GM12878 (cell line): ENCODE results near the gene SLC44A3. TPM values are rescaled to one million over a fixed set of nuclear protein-coding genes. Genes with fewer than 3 reads are reported as not detected.

Experiments
- ATAC-seq: fragments of 200-7000 bp; cut with Tn5 transposase; 3 replicates; pipeline ENCODE4 v1.9.1; 2020; ENCODE audit warnings: mild to moderate bottlenecking, moderate library complexity
- BruUV-seq: library from RNA; stranded (reverse); fragments of 400-500 nt; replicated peaks from 2 replicates; lab custom pipeline; 2021; lab: Mats Ljungman, UMichigan
- CTCF ChIA-PET: fragments of 300-600 bp; sonication (Branson Sonifier 250); formaldehyde crosslinking; extraction: SDS; loops from one replicate; lab custom pipeline; 2021; ENCODE audit warnings: inconsistent platforms; lab: Yijun Ruan, JAX
- POLR2A ChIA-PET: fragments of 350-600 bp; formaldehyde crosslinking; extraction: SDS; loops from one replicate; lab custom pipeline; 2021; ENCODE audit warnings: inconsistent platforms; lab: Charles Lee
- RAD21 ChIA-PET: fragments of 300-600 bp; sonication (Branson Sonifier 250); formaldehyde crosslinking; loops from one replicate; lab custom pipeline; 2023; ENCODE audit warnings: antibody characterized with exemption; ENCODE audit not compliant: unreplicated experiment; lab: Charles Lee
- SMC1A ChIA-PET: fragments of 300-600 bp; sonication (Branson Sonifier 250); formaldehyde crosslinking; loops from one replicate; lab custom pipeline; 2023; ENCODE audit not compliant: unreplicated experiment, uncharacterized antibody; lab: Charles Lee
- DNase-seq: peaks from one replicate; pipeline ENCODE4 v3.0.0-alpha.2; 2011; ENCODE audit warnings: low read depth, low spot score
- FAIRE-seq: peaks from 3 replicates; lab custom pipeline; 2011; peaks lifted over from hg19 to GRCh38; lab: Jason Lieb, UNC
- H2AFZ ChIP-seq: 2 replicates; pipeline ENCODE4 v1.6.0; 2011; ENCODE audit warnings: low read depth, low read length, control low read depth; ENCODE audit not compliant: control insufficient read depth
- H3K27ac ChIP-seq: 2 replicates; pipeline ENCODE4 v1.5.1; 2011; ENCODE audit warnings: control low read depth; ENCODE audit not compliant: control insufficient read depth, insufficient read depth
- H3K27me3 ChIP-seq, 2 experiments: replicated peaks in 1 of 2; 2 replicates each; pipeline versions ENCODE4 v1.6.0 to v1.6.1; 2011; ENCODE audit warnings: low read length in 1 of 2; ENCODE audit not compliant: control insufficient read depth in 2 of 2, insufficient read depth in 2 of 2
- H3K36me3 ChIP-seq, 2 experiments: 2 replicates each; pipeline ENCODE4 v1.5.1; 2011; ENCODE audit warnings: low read length in 1 of 2; ENCODE audit not compliant: control insufficient read depth in 2 of 2, insufficient read depth in 2 of 2
- H3K4me1 ChIP-seq: 2 replicates; pipeline ENCODE4 v1.6.1; 2011; ENCODE audit warnings: mild to moderate bottlenecking, low read length, moderate library complexity, mixed read lengths; ENCODE audit not compliant: control insufficient read depth, insufficient read depth
- H3K4me2 ChIP-seq: 2 replicates; pipeline ENCODE4 v1.6.0; 2011; ENCODE audit warnings: control low read depth; ENCODE audit not compliant: control insufficient read depth, insufficient read depth
- H3K4me3 ChIP-seq: fragments of 200-600 bp; sonication (generic); 2 replicates; pipeline ENCODE4 v1.5.1; 2016
- H3K79me2 ChIP-seq: 2 replicates; pipeline ENCODE4 v1.6.0; 2011; ENCODE audit warnings: low read length; ENCODE audit not compliant: control insufficient read depth, insufficient read depth
- H3K9ac ChIP-seq: 2 replicates; pipeline ENCODE4 v1.8.0; 2011; ENCODE audit warnings: low read length, control low read depth, mixed read lengths; ENCODE audit not compliant: control insufficient read depth, insufficient read depth
- H3K9me3 ChIP-seq: replicated peaks from 3 replicates; pipeline ENCODE4 v1.5.1; 2011; ENCODE audit warnings: mild to moderate bottlenecking, low read length; ENCODE audit not compliant: control insufficient read depth, insufficient read depth
- H4K20me1 ChIP-seq: 2 replicates; pipeline ENCODE4 v1.6.0; 2011; ENCODE audit not compliant: control insufficient read depth, insufficient read depth
- BMI1 ChIP-seq: fragments of 450-650 bp; IDR thresholded peaks from 2 replicates; pipeline ENCODE4 v1.6.1; 2016; ENCODE audit warnings: mild to moderate bottlenecking, moderate library complexity, borderline replicate concordance
- BRCA1 ChIP-seq: IDR thresholded peaks from 2 replicates; pipeline ENCODE4 v1.6.1; 2011; ENCODE audit warnings: low read depth, low read length, improper control_type of control experiment
- CHD1 ChIP-seq: IDR thresholded peaks from 2 replicates; pipeline ENCODE4 v1.6.1; 2012; ENCODE audit warnings: low read depth, low read length, improper control_type of control experiment
- CHD2 ChIP-seq: IDR thresholded peaks from 2 replicates; pipeline ENCODE4 v1.6.1; 2011; ENCODE audit warnings: low read depth, low read length, improper control_type of control experiment, borderline replicate concordance
- GATAD2B ChIP-seq: fragments of 450-650 bp; conservative IDR thresholded peaks from 2 replicates; pipeline ENCODE4 v1.6.1; 2017; ENCODE audit warnings: low read depth, mild to moderate bottlenecking, moderate library complexity
- IKZF1 ChIP-seq: fragments of 450-650 bp; conservative IDR thresholded peaks from 2 replicates; pipeline ENCODE4 v1.6.1; 2017; ENCODE audit warnings: antibody characterized with exemption, mild to moderate bottlenecking
- IKZF2 ChIP-seq, 2 experiments: fragments of 450-650 bp; IDR thresholded peaks; 2 replicates each; pipeline ENCODE4 v1.6.1; 2017; ENCODE audit warnings: mild to moderate bottlenecking in 2 of 2, moderate library complexity in 2 of 2
- IRF4 ChIP-seq: IDR thresholded peaks from 2 replicates; pipeline ENCODE4 v1.6.1; 2011; ENCODE audit warnings: low read depth, low read length
- MEF2A ChIP-seq: IDR thresholded peaks from 2 replicates; pipeline ENCODE4 v1.6.1; 2011; ENCODE audit warnings: low read depth, mild to moderate bottlenecking, low read length, moderate library complexity; ENCODE audit not compliant: insufficient read depth
- NBN ChIP-seq: fragments of 450-650 bp; IDR thresholded peaks from 2 replicates; pipeline ENCODE4 v1.6.1; 2016
- RCOR1 ChIP-seq: conservative IDR thresholded peaks from 2 replicates; pipeline ENCODE4 v1.6.1; 2012; ENCODE audit warnings: low read depth, low read length, improper control_type of control experiment
- SUPT20H ChIP-seq: IDR thresholded peaks from 2 replicates; pipeline ENCODE4 v1.6.1; 2011; ENCODE audit warnings: low read depth, mild to moderate bottlenecking, low read length, moderate library complexity, borderline replicate concordance; ENCODE audit not compliant: control insufficient read depth
- TAF1 ChIP-seq: IDR thresholded peaks from 2 replicates; pipeline ENCODE4 v1.6.1; 2011; ENCODE audit warnings: mild to moderate bottlenecking, low read depth, low read length, borderline replicate concordance
- ZNF217 ChIP-seq: fragments of 450-650 bp; IDR thresholded peaks from 2 replicates; pipeline ENCODE4 v1.6.1; 2017; ENCODE audit warnings: antibody characterized with exemption, mild to moderate bottlenecking
- ZNF622 ChIP-seq: fragments of 450-650 bp; IDR thresholded peaks from 2 replicates; pipeline ENCODE4 v1.6.1; 2017; ENCODE audit warnings: mild to moderate bottlenecking, inconsistent platforms
- WGBS: methylation state at CpG from one replicate; pipeline ENCODE4 v1.1.6; 2016; ENCODE audit warnings: low lambda C conversion rate; ENCODE audit not compliant: insufficient replicate concordance, insufficient coverage; ENCODE audit errors: missing lambda C conversion rate; 5-methylcytosine and 5-hydroxymethylcytosine counted together
- in situ Hi-C: fragments of 300-500 bp; cut with MboI; formaldehyde crosslinking; loops from 9 replicates; pipeline ENCODE4 v1.14.3; 2018; ENCODE audit warnings: mixed read lengths
- intact Hi-C: fragments of 100-400 bp; cut with micrococcal nuclease; formaldehyde crosslinking; loops from one replicate; pipeline ENCODE4 v1.14.2; 2022; ENCODE audit not compliant: unreplicated experiment
- polyA plus RNA-seq, 11 experiments: library from polyadenylated mRNA; depleted of rRNA in 4 of 11; unstranded in 6 of 11; stranded (reverse) in 5 of 11; fragments of >200 nt; fragmentation: Nextera tagmentation in 4 of 11; fragmentation: Illumina TruSeq in 1 of 11; extraction: Ambion mirVana in 4 of 11; extraction: Trizol in 1 of 11; gene quantifications; 1 replicate in 1 of 11; 2 replicates in 10 of 11; pipeline versions ENCODE4 v1.2.1 to v1.2.3, GENCODE V29; 2011 to 2016; ENCODE audit warnings: inconsistent platforms in 2 of 11, missing spikeins in 2 of 11, low read depth in 1 of 11
- total RNA-seq, 4 experiments: library from RNA; depleted of rRNA in 3 of 4; stranded (reverse); fragments of >200 nt in 3 of 4; fragmentation: Illumina TruSeq in 1 of 4; extraction: Trizol in 1 of 4; gene quantifications; 2 replicates each; pipeline versions ENCODE4 v1.2.1 to v1.2.3, GENCODE V29; 2013 to 2021
- TF ChIP-seq, protein P1 (sequence below): IDR thresholded peaks from 2 replicates; pipeline ENCODE4 v1.6.1; 2012; ENCODE audit warnings: mild to moderate bottlenecking, low read depth, low read length

Gene SLC44A3
- total and polyA plus RNA-seq, 10 of the 15 experiments (the other 5 are each of a cell fraction or from before 2014, with no cell fraction given): not detected

DNA sequence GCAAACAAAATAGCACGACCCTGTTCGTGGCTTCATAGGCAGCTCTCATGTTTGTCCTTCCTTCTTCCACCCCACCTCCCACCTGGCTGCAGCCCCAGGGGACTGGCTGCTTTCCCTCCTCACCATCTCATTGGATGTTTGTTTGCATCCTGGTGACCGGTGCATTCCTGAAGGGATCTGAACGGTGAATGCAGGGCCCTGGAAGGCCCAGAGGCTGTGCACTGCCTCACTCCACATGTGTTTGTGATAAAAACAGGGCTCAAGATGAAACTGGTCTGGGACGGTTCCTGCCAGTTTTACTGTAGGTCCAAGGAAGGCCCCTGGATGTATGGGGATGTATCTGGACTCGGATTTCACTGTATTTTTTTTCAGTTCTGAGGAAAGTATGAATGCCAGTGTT, 63.9 kb downstream of the SLC44A3 start:
- H3K9ac ChIP-seq: no peak overlapping the region
- BruUV-seq: no TSS peak
- ChIA-PET RAD21 (no interaction called here), CTCF (no interaction called here), SMC1A (no interaction called here), POLR2A (no interaction called here)
- ATAC-seq: no peak
- DNase-seq: no peak
- no peaks in the 10 kb centered on the region for H4K20me1 ChIP-seq
- WGBS: 51% methylated on average over 6 of the region's 6 CpGs
- no peaks in the 10 kb centered on the region for H3K27me3 ChIP-seq
- no peak overlapping the region for H2AFZ ChIP-seq
- in situ Hi-C loops (no loop called here), intact Hi-C loops (no loop called here)
- H3K27ac ChIP-seq: no peak overlapping the region
- no peaks in the 10 kb centered on the region for H3K36me3 ChIP-seq
- no peak overlapping the region for H3K4me2 ChIP-seq
- no peak for FAIRE-seq
- TF ChIP-seq NBN (no peak), IRF4 (no peak), IKZF1 (no peak), GATAD2B (no peak), MEF2A (no peak), RCOR1 (no peak), SUPT20H (no peak), CHD2 (no peak), BMI1 (no peak), CHD1 (no peak), ZNF217 (no peak), BRCA1 (no peak), TAF1 (no peak), IKZF2 (IDR thresholded peaks at IDR 0.05) (no peak), ZNF622 (no peak)
- TF ChIP-seq, protein P1, sequence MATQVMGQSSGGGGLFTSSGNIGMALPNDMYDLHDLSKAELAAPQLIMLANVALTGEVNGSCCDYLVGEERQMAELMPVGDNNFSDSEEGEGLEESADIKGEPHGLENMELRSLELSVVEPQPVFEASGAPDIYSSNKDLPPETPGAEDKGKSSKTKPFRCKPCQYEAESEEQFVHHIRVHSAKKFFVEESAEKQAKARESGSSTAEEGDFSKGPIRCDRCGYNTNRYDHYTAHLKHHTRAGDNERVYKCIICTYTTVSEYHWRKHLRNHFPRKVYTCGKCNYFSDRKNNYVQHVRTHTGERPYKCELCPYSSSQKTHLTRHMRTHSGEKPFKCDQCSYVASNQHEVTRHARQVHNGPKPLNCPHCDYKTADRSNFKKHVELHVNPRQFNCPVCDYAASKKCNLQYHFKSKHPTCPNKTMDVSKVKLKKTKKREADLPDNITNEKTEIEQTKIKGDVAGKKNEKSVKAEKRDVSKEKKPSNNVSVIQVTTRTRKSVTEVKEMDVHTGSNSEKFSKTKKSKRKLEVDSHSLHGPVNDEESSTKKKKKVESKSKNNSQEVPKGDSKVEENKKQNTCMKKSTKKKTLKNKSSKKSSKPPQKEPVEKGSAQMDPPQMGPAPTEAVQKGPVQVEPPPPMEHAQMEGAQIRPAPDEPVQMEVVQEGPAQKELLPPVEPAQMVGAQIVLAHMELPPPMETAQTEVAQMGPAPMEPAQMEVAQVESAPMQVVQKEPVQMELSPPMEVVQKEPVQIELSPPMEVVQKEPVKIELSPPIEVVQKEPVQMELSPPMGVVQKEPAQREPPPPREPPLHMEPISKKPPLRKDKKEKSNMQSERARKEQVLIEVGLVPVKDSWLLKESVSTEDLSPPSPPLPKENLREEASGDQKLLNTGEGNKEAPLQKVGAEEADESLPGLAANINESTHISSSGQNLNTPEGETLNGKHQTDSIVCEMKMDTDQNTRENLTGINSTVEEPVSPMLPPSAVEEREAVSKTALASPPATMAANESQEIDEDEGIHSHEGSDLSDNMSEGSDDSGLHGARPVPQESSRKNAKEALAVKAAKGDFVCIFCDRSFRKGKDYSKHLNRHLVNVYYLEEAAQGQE: no peak
- no peaks in the 10 kb centered on the region for H3K9me3 ChIP-seq
- H3K4me3 ChIP-seq: no peak overlapping the region
- H3K79me2 ChIP-seq: no peaks in the 10 kb centered on the region
- H3K4me1 ChIP-seq: no peaks in the 10 kb centered on the region
